ENCODE results near the gene NEK10.

- TF ChIP-seq POLR2A (IDR thresholded peaks at IDR 0.05; ENCODE audit: low read length) (no peak), GATA1 (IDR thresholded peaks at IDR 0.05; ENCODE audit: low read depth, low read length) (no peak)
Measured at GRCh38 chr3:27097182-27097581, 272.0 kb downstream of the NEK10 start.

Measured in erythroblast (primary cell).